Measurements from ENCODE around the gene NECTIN1.

The NECTIN1 gene

GRCh38 chr11:119627286-119627685, 101.7 kb downstream of the NECTIN1 start:
- DNase-seq (ENCODE audit: extremely low spot score, insufficient read length, low read depth): no peak
- FAIRE-seq: no peak

GRCh38 chr11:119626871-119627270, 102.1 kb downstream of the NECTIN1 start:
- FAIRE-seq (no peak), DNase-seq (ENCODE audit: extremely low spot score, insufficient read length, low read depth) (no peak)

- no peak for DNase-seq (ENCODE audit: extremely low spot score, insufficient read length, low read depth)
Measured at GRCh38 chr11:119626197-119626841, 102.7 kb downstream of the NECTIN1 start.

GRCh38 chr11:119625206-119625978, 103.6 kb downstream of the NECTIN1 start:
- no peak for DNase-seq (ENCODE audit: extremely low spot score, insufficient read length, low read depth)
- FAIRE-seq: no peak

More at GRCh38 chr11:119626197-119626841, 102.7 kb downstream of the NECTIN1 start:
- FAIRE-seq: no peak

- FAIRE-seq: no peak
- no peak for DNase-seq (ENCODE audit: extremely low spot score, insufficient read length, low read depth)
Measured at GRCh38 chr11:119624629-119625028, 104.4 kb downstream of the NECTIN1 start.

- FAIRE-seq (no peak), DNase-seq (ENCODE audit: extremely low spot score, insufficient read length, low read depth) (no peak)
Measured at GRCh38 chr11:119624102-119624615, 104.8 kb downstream of the NECTIN1 start.

- FAIRE-seq (no peak), DNase-seq (ENCODE audit: extremely low spot score, insufficient read length, low read depth) (no peak)
Measured at GRCh38 chr11:119623682-119624081, 105.3 kb downstream of the NECTIN1 start.

GRCh38 chr11:119622454-119623143, 106.4 kb downstream of the NECTIN1 start:
- DNase-seq (ENCODE audit: extremely low spot score, insufficient read length, low read depth) (no peak), FAIRE-seq (no peak)

GRCh38 chr11:119619665-119620064, 109.3 kb downstream of the NECTIN1 start:
- FAIRE-seq (peak; percentile 91), DNase-seq (ENCODE audit: extremely low spot score, insufficient read length, low read depth) (peak; percentile 36)

GRCh38 chr11:119618208-119618909, 110.6 kb downstream of the NECTIN1 start:
- FAIRE-seq: no peak
- DNase-seq (ENCODE audit: extremely low spot score, insufficient read length, low read depth): no peak

- DNase-seq (ENCODE audit: extremely low spot score, insufficient read length, low read depth): no peak
- FAIRE-seq: no peak
Measured at GRCh38 chr11:119617340-119617713, 111.7 kb downstream of the NECTIN1 start.

GRCh38 chr11:119616586-119617339, 112.2 kb downstream of the NECTIN1 start:
- FAIRE-seq (no peak), DNase-seq (ENCODE audit: extremely low spot score, insufficient read length, low read depth) (no peak)

- no peak for FAIRE-seq
- DNase-seq (ENCODE audit: extremely low spot score, insufficient read length, low read depth): no peak
Measured at GRCh38 chr11:119615882-119616196, 113.2 kb downstream of the NECTIN1 start.

GRCh38 chr11:119615003-119615881, 113.8 kb downstream of the NECTIN1 start:
- FAIRE-seq (peak; percentile 96), DNase-seq (ENCODE audit: extremely low spot score, insufficient read length, low read depth) (peak; percentile 60)

- FAIRE-seq (no peak), DNase-seq (ENCODE audit: extremely low spot score, insufficient read length, low read depth) (no peak)
Measured at GRCh38 chr11:119614222-119615002, 114.6 kb downstream of the NECTIN1 start.

- FAIRE-seq (no peak), DNase-seq (ENCODE audit: extremely low spot score, insufficient read length, low read depth) (no peak)
Measured at GRCh38 chr11:119612814-119613213, 116.2 kb downstream of the NECTIN1 start.

- no peak for FAIRE-seq
- no peak for DNase-seq (ENCODE audit: extremely low spot score, insufficient read length, low read depth)
Measured at GRCh38 chr11:119610836-119611426, 118.1 kb downstream of the NECTIN1 start.

- DNase-seq (ENCODE audit: extremely low spot score, insufficient read length, low read depth): no peak
Measured at GRCh38 chr11:119608781-119609180, 120.2 kb downstream of the NECTIN1 start.

More at GRCh38 chr11:119608781-119609180, 120.2 kb downstream of the NECTIN1 start:
- FAIRE-seq: no peak

Measured in GM18507 (cell line).